Naive thymus-derived CD8-positive, alpha-beta T cell (primary cell): ENCODE measurements around the gene TTLL9. TPM values are rescaled to one million over a fixed set of nuclear protein-coding genes. Genes with fewer than 3 reads are reported as not detected.
A peak's percentile ranks its signal among the peaks of the same experiment; 100 is the strongest.
"Not testable (repeated sequence)": the region's sequence is repeated elsewhere in the genome, so short reads cannot be mapped to it uniquely, and the experiment has no call there.

ENCODE experiments used
- ATAC-seq, 2 donors: fragments of 150-1000 bp; cut with Tn5 transposase in 1 of 2; sonication (Bioruptor Pico), chemical (Tn5 transposase) in 1 of 2; 1 replicate in 1 of 2; 2 replicates in 1 of 2; pipeline ENCODE4 v1.10.0; 2021; ENCODE audit warnings: mild to moderate bottlenecking in 2 of 2, moderate library complexity in 2 of 2
- POLR2A ChIA-PET: fragments of 350-600 bp; sonication (Branson Sonifier 250); formaldehyde crosslinking; loops from one replicate; lab custom pipeline; 2021; ENCODE audit warnings: antibody characterized with exemption; lab: Charles Lee
- DNase-seq, 10 donors: peaks; one replicate each; pipeline versions ENCODE4 v3.0.0 to v3.0.0-alpha.2; 2020 to 2022
- H3K27ac Mint-ChIP-seq, 10 donors: one replicate each; pipeline ENCODE4 v1.8.0; 2020 to 2022; ENCODE audit warnings: mild to moderate bottlenecking in 10 of 10, mixed read lengths in 10 of 10, moderate library complexity in 4 of 10, inconsistent platforms in 1 of 10
- H3K27me3 Mint-ChIP-seq, 5 donors: one replicate each; pipeline ENCODE4 v1.8.0; 2021 to 2022; ENCODE audit warnings: mixed read lengths in 5 of 5
- H3K36me3 Mint-ChIP-seq, 3 donors: one replicate each; pipeline ENCODE4 v1.8.0; 2020 to 2022; ENCODE audit warnings: mixed read lengths in 3 of 3, mild to moderate bottlenecking in 2 of 3, inconsistent platforms in 1 of 3
- H3K4me1 Mint-ChIP-seq, 4 donors: one replicate each; pipeline ENCODE4 v1.8.0; 2021 to 2022; ENCODE audit warnings: mixed read lengths in 4 of 4
- H3K4me3 Mint-ChIP-seq, 10 donors: one replicate each; pipeline ENCODE4 v1.8.0; 2020 to 2022; ENCODE audit warnings: mild to moderate bottlenecking in 10 of 10, mixed read lengths in 10 of 10, moderate library complexity in 6 of 10, inconsistent platforms in 1 of 10
- H3K9me3 Mint-ChIP-seq, 9 donors: one replicate each; pipeline ENCODE4 v1.8.0; 2020 to 2022; ENCODE audit warnings: mixed read lengths in 9 of 9, mild to moderate bottlenecking in 3 of 9, inconsistent platforms in 1 of 9, moderate library complexity in 1 of 9
- polyA plus RNA-seq, 3 donors: library from polyadenylated mRNA; unstranded; fragments of 300-500 nt; fragmentation: Illumina TruSeq; gene quantifications; one replicate each; pipeline ENCODE4 v1.2.3, GENCODE V29; 2021
- total RNA-seq, 8 experiments: library from RNA in 2 of 8; stranded (reverse) in 2 of 8; gene quantifications; one replicate each; pipeline ENCODE4 v1.2.3 and lab custom pipeline; 2021 to 2026

Gene TTLL9
- total RNA-seq (not detected), polyA plus RNA-seq (not detected), total RNA-seq (lab: John Stamatoyannopoulos, UW) (0 to 0.26 (median 0) reads per million in 6 experiments)

DNA sequence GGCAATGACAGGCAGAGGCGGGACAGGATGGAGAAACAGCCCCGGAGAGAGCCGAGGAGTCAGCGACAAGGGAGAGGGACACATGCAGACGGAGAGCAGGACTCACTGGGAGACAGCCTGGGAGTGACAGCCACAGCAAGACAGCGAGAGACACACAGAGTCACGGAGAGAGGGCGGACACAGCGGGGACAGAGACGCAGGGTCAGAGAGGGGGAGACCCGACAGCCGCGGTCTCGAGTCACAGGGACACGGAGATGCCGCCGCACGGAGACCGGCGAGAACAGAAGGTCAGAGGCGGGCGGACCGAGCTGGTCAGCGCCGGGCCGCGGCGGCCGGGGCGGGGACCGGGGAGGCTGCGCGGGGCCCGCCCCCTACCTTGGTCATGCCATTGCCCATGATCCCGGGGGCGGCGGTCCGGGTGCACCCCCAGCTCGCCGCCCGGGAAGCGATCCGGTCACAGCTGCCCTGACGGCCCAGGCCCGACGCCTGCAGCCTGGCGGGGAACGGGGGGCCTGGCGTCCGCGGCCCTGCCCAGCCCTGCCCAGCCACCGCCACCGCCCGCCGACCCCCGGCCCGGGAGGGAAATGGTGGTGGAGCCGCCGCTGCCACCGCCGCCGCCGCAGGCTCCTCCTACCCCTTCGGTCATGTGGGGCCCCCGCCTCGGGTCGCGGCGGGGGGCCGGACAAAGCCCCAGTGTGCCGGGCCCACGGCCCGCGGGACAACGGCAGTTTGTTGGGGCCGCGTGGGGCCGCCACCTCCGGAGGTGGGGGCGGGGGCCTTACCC, at the start of gene TTLL9, which contains the start of gene DUSP15:
TTLL9 (plus strand) TSS at position 693 of the 784 bp plus-strand sequence. CDS start 493 bp downstream, outside the sequence.
DUSP15 (minus strand) TSS at position 586 of the 784 bp plus-strand sequence; CDS start at position 396, 190 bp downstream.
- Mint-ChIP-seq H3K4me3 (peak within 1 kb of the TSS; percentile 78 to 96 (median 91)), H3K36me3 (peaks cover 2 to 5% (median 4%) of the 10 kb centered on the region in 3 donors), H3K9me3 (no peaks in the 10 kb centered on the region), H3K27ac (peak within 1 kb of the TSS in 7 of 10 donors; percentile 9 to 90 (median 66)), H3K27me3 (peaks cover 11 to 54% (median 27%) of the 10 kb centered on the region in 5 donors), H3K4me1 (peaks cover 6 to 22% (median 16%) of the 10 kb centered on the region in 4 donors)
- peak; percentile 59 to 64 for ATAC-seq
- DNase-seq, result peak in 1 of 10 donors; percentile 22
- POLR2A ChIA-PET, result no interaction called here

DNA sequence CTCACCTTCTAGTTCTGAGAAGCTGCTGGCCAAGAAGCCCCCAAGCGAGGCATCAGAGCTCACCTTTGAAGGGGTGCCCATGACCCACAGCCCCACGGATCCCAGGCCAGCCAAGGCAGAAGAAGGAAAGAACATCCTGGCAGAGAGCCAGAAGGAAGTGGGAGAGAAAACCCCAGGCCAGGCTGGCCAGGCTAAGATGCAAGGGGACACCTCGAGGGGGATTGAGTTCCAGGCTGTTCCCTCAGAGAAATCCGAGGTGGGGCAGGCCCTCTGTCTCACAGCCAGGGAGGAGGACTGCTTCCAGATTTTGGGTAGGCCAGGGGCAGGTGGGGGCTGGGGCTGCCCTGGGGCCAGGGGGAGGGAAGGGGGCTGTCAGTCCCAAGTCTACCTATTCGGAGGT, 49.0 kb upstream of the TTLL9 start:
- Mint-ChIP-seq H3K4me3 (no peak overlapping the region), H3K9me3 (no peaks in the 10 kb centered on the region), H3K4me1 (peaks cover 0 to 7% (median 5%) of the 10 kb centered on the region in 4 donors), H3K27ac (no peak overlapping the region), H3K36me3 (no peaks in the 10 kb centered on the region), H3K27me3 (peaks cover 0 to 4% (median 1%) of the 10 kb centered on the region in 5 donors)
- DNase-seq (no peak), ATAC-seq (no peak)
- POLR2A ChIA-PET, result no interaction called here

DNA sequence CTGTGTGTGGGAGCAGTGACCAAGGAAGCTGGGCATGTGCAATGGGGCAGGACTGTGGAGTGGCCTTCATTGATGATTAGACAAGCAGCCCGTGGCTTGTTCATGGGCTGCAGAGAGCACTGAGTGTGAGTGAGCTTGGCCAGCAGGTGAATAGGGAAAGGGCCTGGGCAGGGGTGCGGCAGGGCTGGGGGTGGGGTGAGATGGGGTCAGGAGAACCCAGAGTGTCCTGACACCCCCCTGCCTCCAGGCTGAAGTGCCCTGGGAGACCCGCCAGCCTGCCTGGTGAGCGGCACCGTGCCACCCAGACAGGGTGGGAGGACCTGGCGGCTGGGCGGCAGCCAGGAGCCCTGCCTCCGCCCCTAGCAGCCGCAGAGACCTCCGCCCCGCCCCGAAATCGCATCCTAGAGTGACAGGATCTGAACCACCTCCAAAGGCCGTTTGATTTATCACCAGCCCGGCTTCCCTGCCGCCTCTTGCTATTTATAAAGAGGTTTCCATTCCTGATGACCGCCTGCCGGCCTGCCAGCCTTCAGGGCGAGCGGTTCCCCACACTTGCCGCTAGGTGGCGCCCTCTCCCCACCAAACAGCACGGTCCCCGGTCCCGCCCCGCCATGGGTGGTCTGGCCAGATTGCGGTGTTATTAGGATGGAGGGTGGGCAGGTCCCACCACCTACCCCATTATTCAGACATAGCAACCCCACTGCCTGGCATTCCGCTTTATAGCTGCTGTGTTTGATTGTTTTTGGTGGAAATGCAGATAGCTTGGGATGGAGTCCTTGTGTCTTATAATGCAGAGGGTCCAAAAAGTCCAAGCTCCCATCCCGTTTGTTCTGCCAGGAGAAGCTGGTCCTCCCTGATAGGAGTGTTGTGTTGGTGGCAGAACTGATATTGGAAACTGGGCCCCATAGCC, 47.8 kb upstream of the TTLL9 start:
- Mint-ChIP-seq H3K27ac (peak overlapping the region in 2 of 10 donors; percentile 36 to 89), H3K4me1 (peaks cover 0 to 7% (median 5%) of the 10 kb centered on the region in 4 donors), H3K27me3 (peaks cover 0 to 4% (median 1%) of the 10 kb centered on the region in 5 donors), H3K36me3 (no peaks in the 10 kb centered on the region), H3K9me3 (no peaks in the 10 kb centered on the region), H3K4me3 (peak overlapping the region in 5 of 10 donors; percentile 29 to 52 (median 39))
- ATAC-seq (peak; percentile 90 to 98), DNase-seq (peak; percentile 52 to 84 (median 75))
- POLR2A ChIA-PET, result no interaction called here

GRCh38 chr20:31823360-31824124, 46.9 kb upstream of the TTLL9 start:
- Mint-ChIP-seq H3K27ac (peak overlapping the region in 1 of 10 donors; percentile 36), H3K27me3 (peaks cover 0 to 4% (median 1%) of the 10 kb centered on the region in 5 donors), H3K36me3 (no peaks in the 10 kb centered on the region), H3K9me3 (no peaks in the 10 kb centered on the region), H3K4me1 (peaks cover 0 to 7% (median 5%) of the 10 kb centered on the region in 4 donors), H3K4me3 (peak overlapping the region in 1 of 10 donors; percentile 20)
- ATAC-seq, result no peak
- POLR2A ChIA-PET, result no interaction called here
- DNase-seq, result no peak

- Mint-ChIP-seq H3K4me3 (peak overlapping the region in 1 of 10 donors; percentile 20), H3K27me3 (peaks cover 0 to 4% (median 1%) of the 10 kb centered on the region in 5 donors), H3K27ac (no peak overlapping the region), H3K36me3 (no peaks in the 10 kb centered on the region), H3K9me3 (no peaks in the 10 kb centered on the region), H3K4me1 (peaks cover 0 to 7% (median 5%) of the 10 kb centered on the region in 4 donors)
- POLR2A ChIA-PET, result no interaction called here
- no peak for ATAC-seq
- no peak for DNase-seq
These were observed 46.3 kb upstream of the TTLL9 start for GRCh38 chr20:31824125-31824485.

GRCh38 chr20:31824554-31825313, 45.7 kb upstream of the TTLL9 start:
- Mint-ChIP-seq H3K36me3 (no peaks in the 10 kb centered on the region), H3K4me3 (no peak overlapping the region), H3K4me1 (peaks cover 0 to 7% (median 5%) of the 10 kb centered on the region in 4 donors), H3K9me3 (no peaks in the 10 kb centered on the region), H3K27me3 (peaks cover 0 to 4% (median 1%) of the 10 kb centered on the region in 5 donors), H3K27ac (no peak overlapping the region)
- ATAC-seq (no peak), DNase-seq (no peak)
- POLR2A ChIA-PET, result no interaction called here

DNA sequence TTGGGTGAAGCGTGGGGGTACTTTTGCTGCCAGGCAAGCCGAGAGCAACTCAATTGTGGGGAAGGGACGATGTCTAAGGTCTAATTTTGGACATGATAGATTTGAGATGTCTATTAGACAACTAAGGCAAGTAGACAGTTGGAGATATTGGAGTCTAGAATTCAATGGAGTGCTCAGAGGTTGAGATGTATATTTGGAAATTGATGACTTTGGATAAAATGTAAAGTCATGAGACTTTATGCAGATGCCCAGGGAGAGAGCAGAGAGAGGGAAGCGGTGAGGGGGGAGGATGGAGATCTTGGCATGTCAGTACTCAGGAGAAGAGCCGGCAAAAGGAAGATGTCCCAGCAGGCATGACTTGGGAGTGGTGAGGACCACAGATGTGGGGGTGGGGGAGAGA, 44.4 kb upstream of the TTLL9 start:
- POLR2A ChIA-PET, result no interaction called here
- H3K27ac Mint-ChIP-seq, result no peak overlapping the region
- peaks cover 0 to 7% (median 5%) of the 10 kb centered on the region in 4 donors for H3K4me1 Mint-ChIP-seq
- H3K36me3 Mint-ChIP-seq, result no peaks in the 10 kb centered on the region
- ATAC-seq (no peak), DNase-seq (no peak)
- H3K27me3 Mint-ChIP-seq, result peaks cover 0 to 4% (median under 1%) of the 10 kb centered on the region in 5 donors
- no peak overlapping the region for H3K4me3 Mint-ChIP-seq
- no peaks in the 10 kb centered on the region for H3K9me3 Mint-ChIP-seq

- Mint-ChIP-seq H3K36me3 (no peaks in the 10 kb centered on the region), H3K27me3 (peaks cover 0 to 4% (median 0%) of the 10 kb centered on the region in 5 donors), H3K9me3 (no peaks in the 10 kb centered on the region), H3K4me3 (no peak overlapping the region), H3K27ac (no peak overlapping the region), H3K4me1 (peaks cover 0 to 7% (median 5%) of the 10 kb centered on the region in 4 donors)
- ATAC-seq, result no peak
- POLR2A ChIA-PET, result no interaction called here
- no peak for DNase-seq
These were observed 43.4 kb upstream of the TTLL9 start for GRCh38 chr20:31827059-31827458.

DNA sequence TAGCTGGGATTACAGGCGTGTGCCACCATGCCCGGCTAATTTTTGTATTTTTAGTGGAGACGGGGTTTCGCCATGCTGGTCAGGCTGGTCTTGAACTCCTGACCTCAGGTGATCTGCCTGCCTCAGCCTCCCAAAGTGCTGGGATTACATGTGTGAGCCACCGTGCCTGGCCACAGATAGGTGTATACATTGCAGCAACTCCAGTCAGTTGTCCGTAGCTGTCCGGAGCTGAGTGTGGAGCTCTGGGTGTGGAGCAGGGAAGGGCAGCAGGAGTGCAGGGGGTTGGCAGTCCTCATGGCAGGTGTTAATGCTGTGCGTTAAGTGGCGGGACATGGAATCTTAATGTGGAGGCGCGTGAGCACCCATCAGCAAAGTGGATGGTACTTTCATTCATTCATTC, 42.4 kb upstream of the TTLL9 start:
- H3K4me1 Mint-ChIP-seq, H3K36me3 Mint-ChIP-seq, POLR2A ChIA-PET, H3K4me3 Mint-ChIP-seq, ATAC-seq, H3K27me3 Mint-ChIP-seq, H3K9me3 Mint-ChIP-seq: not testable (repeated sequence)
- DNase-seq, result peak in 1 of 10 donors; percentile 21
- H3K27ac Mint-ChIP-seq, result peak overlapping the region in 1 of 10 donors; percentile 27

GRCh38 chr20:31829731-31830130, 40.7 kb upstream of the TTLL9 start:
- Mint-ChIP-seq H3K4me1 (peaks cover 0 to 2% (median 0%) of the 10 kb centered on the region in 4 donors), H3K36me3 (no peaks in the 10 kb centered on the region), H3K9me3 (no peaks in the 10 kb centered on the region), H3K27ac (no peak overlapping the region), H3K27me3 (no peaks in the 10 kb centered on the region), H3K4me3 (no peak overlapping the region)
- no peak for ATAC-seq
- POLR2A ChIA-PET, result no interaction called here
- DNase-seq, result no peak

DNA sequence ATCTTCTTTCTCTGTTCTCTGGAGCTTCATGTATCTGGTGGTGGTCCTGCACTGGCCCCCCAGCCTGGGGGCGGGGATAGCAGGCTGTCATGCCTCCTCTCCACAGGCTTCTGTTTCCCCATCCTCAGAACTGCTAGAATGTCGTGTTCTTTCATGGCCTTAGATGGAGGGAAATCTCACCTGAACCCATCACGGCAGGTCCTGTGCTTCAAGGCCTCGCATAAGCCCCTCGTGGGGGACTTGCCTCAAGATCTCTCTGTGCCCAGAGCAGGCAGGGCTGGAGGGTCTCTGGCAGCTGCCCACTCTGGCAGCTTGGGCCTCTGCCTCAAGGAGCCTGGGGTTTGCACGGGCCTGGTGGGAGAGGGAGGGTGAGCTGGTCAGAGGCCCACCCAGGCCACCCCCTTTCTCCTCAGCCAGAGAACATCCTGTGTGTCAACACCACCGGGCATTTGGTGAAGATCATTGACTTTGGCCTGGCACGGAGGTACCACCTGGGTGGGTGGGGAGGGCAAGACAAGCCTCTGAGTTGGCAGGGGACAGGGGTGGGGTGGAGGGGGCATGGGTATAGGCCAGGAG, 39.9 kb upstream of the TTLL9 start:
- Mint-ChIP-seq H3K27ac (no peak overlapping the region), H3K27me3 (no peaks in the 10 kb centered on the region), H3K9me3 (no peaks in the 10 kb centered on the region), H3K4me1 (peaks cover 0 to 2% (median 0%) of the 10 kb centered on the region in 4 donors), H3K36me3 (no peaks in the 10 kb centered on the region), H3K4me3 (no peak overlapping the region)
- DNase-seq (no peak), ATAC-seq (no peak)
- POLR2A ChIA-PET, result no interaction called here
